ENCODE measurements around the gene TMPRSS6. TPM values are rescaled to one million over a fixed set of nuclear protein-coding genes. Genes with fewer than 3 reads are reported as not detected.
A peak's percentile ranks its signal among the peaks of the same experiment; 100 is the strongest.

Gene TMPRSS6
- total RNA-seq, 4 donors from 2014 or later: 0.16 to 4.9 (median 0.41) TPM; not detected in 1

DNA sequence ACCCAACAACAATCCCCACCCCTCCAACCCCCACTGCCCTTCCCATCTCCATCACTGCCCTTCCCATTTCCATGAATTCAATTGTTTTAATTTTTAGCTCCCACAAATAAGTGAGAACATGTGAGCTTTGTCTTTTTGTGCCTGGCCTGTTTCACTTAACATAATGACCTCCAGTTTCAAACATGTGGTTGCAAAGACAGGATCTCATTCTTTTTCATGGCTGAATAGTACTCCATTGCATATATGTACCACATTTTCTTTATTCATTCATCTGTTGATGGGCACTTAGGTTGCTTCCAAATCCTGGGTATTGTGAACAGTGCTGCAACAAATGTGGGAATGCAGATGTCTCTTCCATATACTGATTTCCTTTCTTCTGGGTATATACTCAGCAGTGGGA, 41.2 kb upstream of the TMPRSS6 start:
- Histone ChIP-seq H3K4me3 (no peak overlapping the region), H3K9me3 (no peaks in the 10 kb centered on the region), H3K27me3 (peaks cover 5% of the 10 kb centered on the region), H3K4me1 (peaks cover 0 to 2% (median 0%) of the 10 kb centered on the region in 4 donors), H3K27ac (no peak overlapping the region), H3K36me3 (no peaks in the 10 kb centered on the region)
- no peak for DNase-seq
- TF ChIP-seq POLR2AphosphoS5 (IDR thresholded peaks at IDR 0.05): no peak
- no peak for TF ChIP-seq POLR2A (IDR thresholded peaks at IDR 0.05)
- TF ChIP-seq EP300 (IDR thresholded peaks at IDR 0.05; ENCODE audit: low read depth): no peak
- TF ChIP-seq, protein P1, sequence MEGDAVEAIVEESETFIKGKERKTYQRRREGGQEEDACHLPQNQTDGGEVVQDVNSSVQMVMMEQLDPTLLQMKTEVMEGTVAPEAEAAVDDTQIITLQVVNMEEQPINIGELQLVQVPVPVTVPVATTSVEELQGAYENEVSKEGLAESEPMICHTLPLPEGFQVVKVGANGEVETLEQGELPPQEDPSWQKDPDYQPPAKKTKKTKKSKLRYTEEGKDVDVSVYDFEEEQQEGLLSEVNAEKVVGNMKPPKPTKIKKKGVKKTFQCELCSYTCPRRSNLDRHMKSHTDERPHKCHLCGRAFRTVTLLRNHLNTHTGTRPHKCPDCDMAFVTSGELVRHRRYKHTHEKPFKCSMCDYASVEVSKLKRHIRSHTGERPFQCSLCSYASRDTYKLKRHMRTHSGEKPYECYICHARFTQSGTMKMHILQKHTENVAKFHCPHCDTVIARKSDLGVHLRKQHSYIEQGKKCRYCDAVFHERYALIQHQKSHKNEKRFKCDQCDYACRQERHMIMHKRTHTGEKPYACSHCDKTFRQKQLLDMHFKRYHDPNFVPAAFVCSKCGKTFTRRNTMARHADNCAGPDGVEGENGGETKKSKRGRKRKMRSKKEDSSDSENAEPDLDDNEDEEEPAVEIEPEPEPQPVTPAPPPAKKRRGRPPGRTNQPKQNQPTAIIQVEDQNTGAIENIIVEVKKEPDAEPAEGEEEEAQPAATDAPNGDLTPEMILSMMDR (IDR thresholded peaks at IDR 0.05): no peak
- in situ Hi-C loops (cut with MboI; ENCODE audit: low pct_ligation_motif_present in 1 of 4, low pct_unique_long_range_greater_than_20kb in 1 of 4, low sequenced_read_pairs in 3 of 4): no loop called here
- intact Hi-C loops (cut with DNase I; ENCODE audit: low total_unique reads): no loop called here

DNA sequence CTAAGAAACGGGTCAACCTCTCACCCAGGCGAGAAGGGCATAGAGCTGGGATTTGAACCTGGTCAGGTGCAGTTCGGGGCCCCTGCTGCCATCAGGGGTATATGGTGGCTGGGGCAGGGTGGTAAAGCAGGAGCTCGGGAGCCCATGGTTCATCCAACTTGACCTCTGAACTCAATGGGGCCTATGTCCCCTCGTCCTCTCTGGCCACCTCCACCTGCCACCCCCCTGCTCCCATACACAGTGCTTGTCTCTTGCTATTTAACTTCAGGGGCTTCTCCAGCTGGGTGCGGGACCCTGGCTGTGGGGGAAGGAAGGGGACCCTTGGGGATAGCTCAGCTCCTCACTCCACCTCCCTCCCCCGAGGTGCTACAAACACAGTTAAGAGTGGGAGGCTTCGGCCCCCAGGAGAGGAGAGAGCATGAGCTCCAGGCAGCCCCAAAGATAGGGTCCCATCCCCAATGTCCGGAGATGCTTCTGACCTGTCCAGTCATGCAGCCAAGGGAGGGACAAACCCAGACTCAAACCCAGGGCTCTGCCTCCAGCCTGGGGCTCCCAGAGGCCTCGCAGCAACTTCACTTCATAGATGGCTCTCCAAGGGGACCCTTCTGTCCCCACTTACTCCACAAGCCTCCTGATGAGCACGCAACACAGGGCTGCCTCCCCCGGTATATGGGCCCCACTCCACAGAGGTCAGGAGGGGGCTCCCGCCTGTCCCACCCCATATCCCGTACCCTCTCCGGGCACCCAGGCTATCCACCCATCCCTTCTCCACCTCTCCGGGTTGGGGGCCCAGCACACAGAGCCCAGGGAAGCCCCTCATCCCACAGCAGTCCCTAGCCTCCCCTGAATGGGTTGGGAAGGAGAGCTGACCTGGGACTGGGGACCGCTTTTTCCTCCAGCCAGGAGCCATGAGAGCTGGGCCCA, 39.5 kb upstream of the TMPRSS6 start:
- intact Hi-C loops (cut with DNase I; ENCODE audit: low total_unique reads) (no loop called here), in situ Hi-C loops (cut with MboI; ENCODE audit: low pct_ligation_motif_present in 1 of 4, low pct_unique_long_range_greater_than_20kb in 1 of 4, low sequenced_read_pairs in 3 of 4) (no loop called here)
- Histone ChIP-seq H3K9me3 (no peaks in the 10 kb centered on the region), H3K27ac (peak overlapping the region; percentile 26 to 57 (median 38)), H3K27me3 (peaks cover 15% of the 10 kb centered on the region), H3K4me3 (peak overlapping the region in 3 of 4 donors; percentile 19 to 34 (median 21)), H3K4me1 (peaks cover 0 to 9% (median 0%) of the 10 kb centered on the region in 4 donors), H3K36me3 (no peaks in the 10 kb centered on the region)
- TF ChIP-seq, protein P1 (IDR thresholded peaks at IDR 0.05): no peak
- no peak for TF ChIP-seq EP300 (IDR thresholded peaks at IDR 0.05; ENCODE audit: low read depth)
- 78 to 80% methylated on average over 1 to 17 of the region's 17 CpGs for WGBS, 2 donors (ENCODE audit: low coverage in 1 of 2)
- DNase-seq: no peak

DNA sequence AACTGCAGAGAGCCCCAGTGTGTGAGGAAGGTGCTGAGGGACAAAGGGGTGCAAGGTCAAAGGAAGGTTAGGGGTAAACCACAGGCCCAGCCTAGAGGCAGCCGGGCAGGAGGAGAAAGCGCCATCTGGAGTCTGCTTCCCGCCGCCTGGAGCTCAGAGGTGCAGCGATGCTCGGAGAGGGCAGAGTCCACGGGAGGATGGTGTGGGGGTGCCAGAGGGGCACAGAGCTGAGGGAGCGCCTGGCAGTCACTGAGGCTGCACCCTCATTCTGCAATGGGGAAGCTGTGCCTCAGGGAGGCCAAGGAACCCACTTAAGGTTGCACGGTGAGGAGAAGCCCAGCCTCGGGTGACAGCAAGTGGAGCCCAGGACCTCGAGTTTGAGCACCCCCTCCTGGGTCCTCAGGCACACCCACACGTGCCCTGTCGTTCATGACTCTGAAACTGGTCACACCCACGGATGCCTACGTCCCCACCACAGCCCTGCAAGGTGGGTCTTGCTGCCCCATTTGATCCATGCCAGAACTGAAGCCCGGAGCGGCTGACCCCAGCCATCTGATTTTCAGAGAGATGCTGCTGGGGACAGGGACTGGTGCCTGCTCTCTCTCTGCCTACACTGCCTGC, 38.6 kb upstream of the TMPRSS6 start:
- peak overlapping the region in 1 of 4 donors; percentile 34 for H3K4me3 ChIP-seq
- TF ChIP-seq POLR2A (IDR thresholded peaks at IDR 0.05) (no peak), EP300 (IDR thresholded peaks at IDR 0.05; ENCODE audit: low read depth) (no peak), POLR2AphosphoS5 (IDR thresholded peaks at IDR 0.05) (no peak)
- TF ChIP-seq, protein P1 (IDR thresholded peaks at IDR 0.05): no peak
- intact Hi-C loops (cut with DNase I; ENCODE audit: low total_unique reads): no loop called here
- H3K36me3 ChIP-seq: no peaks in the 10 kb centered on the region
- H3K9me3 ChIP-seq: no peaks in the 10 kb centered on the region
- no peak overlapping the region for H3K27ac ChIP-seq
- H3K4me1 ChIP-seq: peaks cover 0 to 9% (median 0%) of the 10 kb centered on the region in 4 donors
- in situ Hi-C loops (cut with MboI; ENCODE audit: low pct_ligation_motif_present in 1 of 4, low pct_unique_long_range_greater_than_20kb in 1 of 4, low sequenced_read_pairs in 3 of 4): no loop called here
- DNase-seq: no peak
- 0 to 50% methylated on average over 1 to 17 of the region's 17 CpGs for WGBS, 2 donors (ENCODE audit: low coverage in 1 of 2)
- H3K27me3 ChIP-seq: peaks cover 15% of the 10 kb centered on the region

DNA sequence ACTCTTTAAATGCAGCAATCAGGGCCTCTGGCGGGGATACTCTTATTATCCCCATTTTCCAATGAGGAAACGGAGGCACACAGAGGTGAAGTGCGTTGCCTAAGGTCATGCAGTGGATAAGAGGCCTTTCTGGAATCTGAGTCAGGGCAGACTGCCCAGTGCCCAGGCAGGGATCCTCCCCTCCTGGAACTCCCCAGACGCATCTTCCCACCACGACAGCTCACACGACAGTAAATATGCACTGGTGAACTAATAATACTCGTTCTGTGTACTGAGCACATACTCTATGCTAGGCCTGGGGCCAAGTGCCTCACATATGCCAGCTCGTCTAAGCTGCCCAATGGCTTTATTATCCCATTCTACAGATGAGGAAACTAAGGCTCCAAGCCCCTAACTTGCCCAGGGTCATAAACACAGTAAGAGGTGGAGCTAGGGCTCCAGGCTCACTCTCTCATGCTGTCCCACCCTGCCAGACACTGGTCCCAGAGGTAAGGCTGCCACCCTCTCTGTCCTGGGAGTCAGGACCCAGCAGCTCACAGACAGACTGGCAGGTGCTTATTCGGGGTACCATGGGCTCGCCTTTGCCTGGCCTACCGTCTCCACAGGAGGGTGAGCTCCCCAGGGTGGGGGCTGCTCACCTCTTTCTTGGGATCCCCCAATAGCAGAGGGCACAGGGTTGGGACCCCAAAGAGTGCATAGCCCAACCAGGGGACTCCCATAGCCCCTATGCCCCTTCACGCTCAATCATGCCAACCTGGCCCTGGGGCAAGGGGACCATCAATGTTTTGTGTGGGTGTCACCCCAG, 37.9 kb upstream of the TMPRSS6 start:
- Histone ChIP-seq H3K36me3 (no peaks in the 10 kb centered on the region), H3K27ac (no peak overlapping the region), H3K4me1 (peaks cover 0 to 9% (median 0%) of the 10 kb centered on the region in 4 donors), H3K4me3 (no peak overlapping the region), H3K9me3 (no peaks in the 10 kb centered on the region), H3K27me3 (peaks cover 15% of the 10 kb centered on the region)
- WGBS, 2 donors (ENCODE audit: low coverage in 1 of 2): 71% methylated on average over 10 of the region's 12 CpGs; no CpG with 5 or more reads in 1 of the 2 donors
- TF ChIP-seq POLR2AphosphoS5 (IDR thresholded peaks at IDR 0.05): no peak
- no peak for TF ChIP-seq EP300 (IDR thresholded peaks at IDR 0.05; ENCODE audit: low read depth)
- no peak for TF ChIP-seq POLR2A (IDR thresholded peaks at IDR 0.05)
- TF ChIP-seq, protein P1 (IDR thresholded peaks at IDR 0.05): no peak
- intact Hi-C loops (cut with DNase I; ENCODE audit: low total_unique reads): no loop called here
- in situ Hi-C loops (cut with MboI; ENCODE audit: low pct_ligation_motif_present in 1 of 4, low pct_unique_long_range_greater_than_20kb in 1 of 4, low sequenced_read_pairs in 3 of 4): no loop called here
- DNase-seq: no peak

Measured in transverse colon (tissue), 4 donors.